GM10847 (cell line): ENCODE measurements around the gene TIPIN.

Experiments used
- POLR2A ChIP-seq: IDR thresholded peaks from 2 replicates; pipeline ENCODE4 v1.6.1; 2011; ENCODE audit not compliant: insufficient read length; ENCODE audit errors: extremely low read depth

The TIPIN gene

GRCh38 chr15:66387163-66388042 is 30.9 kb upstream of the TIPIN start:
- no peak for TF ChIP-seq POLR2A

GRCh38 chr15:66386204-66387123 is 30.0 kb upstream of the TIPIN start, which contains the start of gene MAP2K1:
Gene MAP2K1, plus strand, starts transcription at chr15:66386912. Its CDS starts 436 bp downstream, at chr15:66387348.
- peak; percentile 51 for TF ChIP-seq POLR2A

GRCh38 chr15:66378814-66379430 is 22.4 kb upstream of the TIPIN start:
- TF ChIP-seq POLR2A, result no peak

GRCh38 chr15:66374179-66374578 is 17.7 kb upstream of the TIPIN start:
- TF ChIP-seq POLR2A, result no peak

- TF ChIP-seq POLR2A, result no peak
These were observed 13.5 kb upstream of the TIPIN start for GRCh38 chr15:66369773-66370651.

- no peak for TF ChIP-seq POLR2A
These were observed 8.6 kb upstream of the TIPIN start for GRCh38 chr15:66364944-66365528.

GRCh38 chr15:66362776-66363175 is 6.3 kb upstream of the TIPIN start:
- TF ChIP-seq POLR2A, result no peak

- TF ChIP-seq POLR2A, result no peak
These were observed 3.3 kb upstream of the TIPIN start for GRCh38 chr15:66359740-66360139.

GRCh38 chr15:66356077-66356358 is 467 bp downstream of the TIPIN start:
- TF ChIP-seq POLR2A, result no peak

GRCh38 chr15:66328771-66329170 is 27.7 kb downstream of the TIPIN start:
- no peak for TF ChIP-seq POLR2A

- no peak for TF ChIP-seq POLR2A
These were observed 28.7 kb downstream of the TIPIN start for GRCh38 chr15:66327736-66328135.

GRCh38 chr15:66326051-66326450 is 30.4 kb downstream of the TIPIN start:
- TF ChIP-seq POLR2A, result no peak

GRCh38 chr15:66323312-66323928 is 33.1 kb downstream of the TIPIN start:
- no peak for TF ChIP-seq POLR2A

- TF ChIP-seq POLR2A, result no peak
These were observed 44.3 kb downstream of the TIPIN start for GRCh38 chr15:66312144-66312543.
